Measurements from ENCODE around the gene ABCC4. TPM values are rescaled to one million over a fixed set of nuclear protein-coding genes. Genes with fewer than 3 reads are reported as not detected.

ABCC4 gene
- total RNA-seq, 1 experiment from 2014 or later: 17.0 TPM

DNA sequence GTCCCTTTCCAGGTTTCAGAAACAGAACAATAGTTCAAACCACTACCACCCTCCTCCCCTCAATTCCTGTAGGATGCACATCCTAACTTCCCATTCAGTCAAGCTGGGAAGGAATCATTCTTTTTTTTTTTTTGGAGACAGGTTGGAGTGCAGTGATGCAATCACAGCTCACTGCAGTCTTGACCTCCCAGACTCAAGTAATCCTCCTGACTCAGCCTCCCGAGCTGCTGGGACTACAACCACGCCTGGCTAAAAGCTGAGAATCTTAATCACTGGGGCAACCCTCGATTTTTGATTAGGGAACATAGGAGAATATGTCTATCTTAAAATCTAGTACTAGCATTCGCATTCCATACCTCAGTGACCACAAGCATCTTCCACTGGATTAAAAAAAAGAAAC, 146.2 kb downstream of the ABCC4 start:
- Histone ChIP-seq H3K36me3 (ENCODE audit: low read depth) (no peaks in the 10 kb centered on the region), H3K4me3 (no peak overlapping the region), H3K4me2 (no peak overlapping the region), H3K9me2 (ENCODE audit: insufficient read depth) (no peaks in the 10 kb centered on the region), H3K27ac (no peak overlapping the region), H2AFZ (no peak overlapping the region), H3K4me1 (replicated peaks; ENCODE audit: insufficient read depth) (no peaks in the 10 kb centered on the region), H3K9me3 (ENCODE audit: insufficient read depth, low read depth) (no peaks in the 10 kb centered on the region), H3K79me2 (ENCODE audit: low read depth) (no peaks in the 10 kb centered on the region), H3K27me3 (ENCODE audit: insufficient read depth, low read depth) (no peaks in the 10 kb centered on the region), H3F3A (ENCODE audit: insufficient read depth, low read depth) (no peaks in the 10 kb centered on the region), H4K20me1 (ENCODE audit: insufficient read depth) (no peaks in the 10 kb centered on the region)
- intact Hi-C loops (cut with micrococcal nuclease; ENCODE audit: unreplicated experiment): loop anchor here (5.0 kb wide), 1 partner anchor 533 kb away; no protein-coding TSS in a partner anchor
- TF ChIP-seq EZH2 (IDR thresholded peaks at IDR 0.05; ENCODE audit: low read depth) (no peak), CTCF (conservative IDR thresholded peaks at IDR 0.05) (no peak)
- DNase-seq: no peak
- POLR2A ChIA-PET (ENCODE audit: unreplicated experiment): no interaction called here
- CTCF ChIA-PET: interaction anchor here (0.6 kb wide), 1 partner anchor 715 kb away, joined by 3 read pairs; no protein-coding TSS in a partner anchor
- BruUV-seq (replicated peaks): no TSS peak

- CTCF ChIA-PET: interaction anchor here (0.6 kb wide), 1 partner anchor 714 kb away, joined by 3 read pairs; no protein-coding TSS in a partner anchor
- intact Hi-C loops (cut with micrococcal nuclease; ENCODE audit: unreplicated experiment): no loop called here
These were observed 146.8 kb downstream of the ABCC4 start for GRCh38 chr13:95154413-95154886.

DNA sequence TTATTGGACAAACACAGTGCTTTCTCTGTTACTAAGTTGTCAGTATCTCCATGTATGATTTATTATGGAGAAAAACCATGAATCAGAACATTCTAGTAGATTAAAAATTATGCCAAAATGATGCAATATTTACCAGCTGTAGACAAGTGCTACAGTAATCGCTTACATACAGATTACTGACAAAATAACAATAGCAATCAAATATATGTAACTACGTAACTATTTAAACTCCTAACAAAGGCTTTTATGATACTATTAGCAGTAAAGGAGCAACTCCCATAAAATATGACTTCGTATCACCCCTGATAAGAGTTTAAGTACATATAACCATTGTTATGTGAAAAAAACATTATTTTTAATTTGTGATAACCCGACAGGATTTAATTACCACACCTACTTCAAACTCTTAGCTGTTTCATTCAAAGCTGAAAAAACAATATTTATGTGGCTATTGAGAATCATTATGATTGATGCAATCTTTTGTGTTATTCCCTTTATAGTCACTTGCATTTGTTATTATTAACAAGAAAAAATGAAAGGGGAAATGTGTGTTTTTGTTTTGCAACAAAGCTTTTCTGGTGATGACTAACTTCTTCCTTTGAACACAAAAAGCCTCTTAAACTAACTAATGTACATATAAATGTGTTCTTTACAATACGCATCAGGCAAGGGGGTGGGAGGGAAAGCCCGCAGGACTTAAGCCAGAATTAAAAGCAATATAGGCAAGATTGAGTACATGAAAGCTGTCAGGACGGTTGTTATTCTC, 147.4 kb downstream of the ABCC4 start:
- H3K27ac ChIP-seq: no peak overlapping the region
- POLR2A ChIA-PET (ENCODE audit: unreplicated experiment): no interaction called here

More at GRCh38 chr13:95154413-95154886, 146.8 kb downstream of the ABCC4 start:
- Histone ChIP-seq H3K4me3 (no peak overlapping the region), H3K9me3 (ENCODE audit: insufficient read depth, low read depth) (no peaks in the 10 kb centered on the region), H3K36me3 (ENCODE audit: low read depth) (no peaks in the 10 kb centered on the region), H3K79me2 (ENCODE audit: low read depth) (no peaks in the 10 kb centered on the region), H3K27me3 (ENCODE audit: insufficient read depth, low read depth) (no peaks in the 10 kb centered on the region), H3F3A (ENCODE audit: insufficient read depth, low read depth) (no peaks in the 10 kb centered on the region), H4K20me1 (ENCODE audit: insufficient read depth) (no peaks in the 10 kb centered on the region), H3K9me2 (ENCODE audit: insufficient read depth) (no peaks in the 10 kb centered on the region), H3K4me1 (replicated peaks; ENCODE audit: insufficient read depth) (no peaks in the 10 kb centered on the region), H3K4me2 (no peak overlapping the region), H2AFZ (no peak overlapping the region), H3K27ac (no peak overlapping the region)
- no TSS peak for BruUV-seq (replicated peaks)
- POLR2A ChIA-PET (ENCODE audit: unreplicated experiment): no interaction called here
- DNase-seq: no peak
- TF ChIP-seq CTCF (conservative IDR thresholded peaks at IDR 0.05): no peak

More for the DNA sequence above, 147.4 kb downstream of the ABCC4 start:
- Histone ChIP-seq H3K79me2 (ENCODE audit: low read depth) (no peaks in the 10 kb centered on the region), H3K9me3 (ENCODE audit: insufficient read depth, low read depth) (no peaks in the 10 kb centered on the region), H3K36me3 (ENCODE audit: low read depth) (no peaks in the 10 kb centered on the region), H3K27me3 (ENCODE audit: insufficient read depth, low read depth) (no peaks in the 10 kb centered on the region), H3K4me2 (no peak overlapping the region), H4K20me1 (ENCODE audit: insufficient read depth) (no peaks in the 10 kb centered on the region), H2AFZ (no peak overlapping the region), H3K4me3 (no peak overlapping the region), H3K9me2 (ENCODE audit: insufficient read depth) (no peaks in the 10 kb centered on the region), H3K4me1 (replicated peaks; ENCODE audit: insufficient read depth) (no peaks in the 10 kb centered on the region), H3F3A (ENCODE audit: insufficient read depth, low read depth) (no peaks in the 10 kb centered on the region)
- DNase-seq: no peak
- no TSS peak for BruUV-seq (replicated peaks)
- TF ChIP-seq CTCF (conservative IDR thresholded peaks at IDR 0.05) (no peak), EZH2 (IDR thresholded peaks at IDR 0.05; ENCODE audit: low read depth) (no peak)
- CTCF ChIA-PET: no interaction called here
- intact Hi-C loops (cut with micrococcal nuclease; ENCODE audit: unreplicated experiment): no loop called here

All from PC-9 (cell line).